NOMO-1 treated with DMSO at 0.1 percent for 48 hours (cell line): ENCODE data around the gene HEXIM2.
A peak's percentile ranks its signal among the peaks of the same experiment; 100 is the strongest.

Experiments
- DNase-seq: peaks from one replicate; lab custom pipeline; 2025; ENCODE audit not compliant: unreplicated experiment; lab: John Stamatoyannopoulos, UW

HEXIM2 gene

DNA sequence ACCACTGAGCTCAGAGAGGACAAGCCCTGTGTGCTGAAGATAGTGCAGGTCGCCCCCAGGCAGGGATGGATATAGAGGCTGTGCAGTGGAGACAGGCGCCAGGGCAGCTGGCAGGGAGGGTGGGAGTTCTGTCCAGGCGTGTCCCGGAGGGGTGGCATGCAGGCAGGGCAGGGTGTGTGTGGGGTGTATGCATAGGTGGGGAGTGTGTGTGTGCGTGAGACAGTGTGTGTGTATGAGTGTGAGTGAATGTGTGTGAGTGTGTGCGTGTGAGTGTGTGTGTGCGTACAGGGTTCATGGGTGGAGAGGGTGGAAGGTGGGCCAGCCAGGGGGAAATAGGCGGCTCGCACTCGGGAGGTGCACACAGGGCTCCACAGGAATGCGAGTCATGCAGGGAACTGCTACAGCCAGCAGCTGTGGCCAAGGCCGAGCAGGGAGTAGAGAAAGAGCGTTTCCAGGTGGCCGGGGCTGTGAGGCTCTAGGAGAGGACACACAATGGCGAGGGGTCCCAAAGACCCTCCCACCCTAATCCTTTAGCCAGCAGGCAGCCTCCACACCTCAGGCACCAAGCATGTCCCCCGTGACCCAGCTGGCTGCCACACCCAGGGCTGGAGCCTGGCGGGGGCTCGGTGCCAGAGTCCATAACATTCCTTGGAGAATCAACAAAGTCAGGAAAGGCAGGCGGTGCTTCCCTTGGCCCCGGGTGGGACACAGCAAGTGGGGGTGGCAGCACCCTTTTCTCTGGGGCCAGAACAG, 34.0 kb upstream of the HEXIM2 start:
- DNase-seq = no peak

DNA sequence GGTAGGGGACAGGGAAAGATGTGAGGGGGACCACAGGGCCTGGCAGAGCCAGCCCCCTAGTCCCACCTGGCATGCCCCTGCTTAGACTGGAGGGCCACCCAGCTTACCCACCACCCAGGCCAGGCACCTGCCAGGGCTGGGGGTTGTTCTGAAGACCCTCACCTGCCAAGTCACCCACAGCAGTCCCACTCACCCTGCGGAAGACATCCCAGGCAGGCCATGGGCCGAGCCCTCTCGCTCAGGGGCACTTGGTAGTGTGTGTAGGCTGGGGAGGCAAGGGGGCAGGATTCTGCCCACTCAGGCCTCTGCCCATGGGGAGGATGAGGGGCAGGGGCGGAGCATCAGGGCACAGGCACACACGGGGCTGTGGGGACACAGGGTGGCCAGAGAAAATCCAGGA, 33.3 kb upstream of the HEXIM2 start:
- DNase-seq = no peak

DNA sequence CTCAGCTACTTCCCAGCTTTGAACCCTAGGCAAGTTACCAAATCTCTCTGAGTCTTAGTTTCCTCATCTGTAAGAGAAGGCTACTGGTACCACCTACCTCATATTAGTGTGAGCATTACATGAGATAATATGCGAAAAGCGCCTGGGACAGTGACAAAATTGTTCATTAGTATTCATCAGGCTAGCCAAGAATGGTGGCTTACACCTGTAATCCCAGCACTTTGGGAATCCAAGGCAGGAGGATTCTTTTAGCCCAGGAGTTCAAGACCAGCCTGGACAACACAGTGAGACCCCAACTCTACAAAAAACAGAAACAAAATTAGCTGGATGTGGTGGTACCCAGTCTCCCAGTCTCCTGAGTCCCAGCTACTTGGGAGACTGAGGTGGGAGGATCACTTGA, 32.7 kb upstream of the HEXIM2 start:
- DNase-seq = no peak

DNA sequence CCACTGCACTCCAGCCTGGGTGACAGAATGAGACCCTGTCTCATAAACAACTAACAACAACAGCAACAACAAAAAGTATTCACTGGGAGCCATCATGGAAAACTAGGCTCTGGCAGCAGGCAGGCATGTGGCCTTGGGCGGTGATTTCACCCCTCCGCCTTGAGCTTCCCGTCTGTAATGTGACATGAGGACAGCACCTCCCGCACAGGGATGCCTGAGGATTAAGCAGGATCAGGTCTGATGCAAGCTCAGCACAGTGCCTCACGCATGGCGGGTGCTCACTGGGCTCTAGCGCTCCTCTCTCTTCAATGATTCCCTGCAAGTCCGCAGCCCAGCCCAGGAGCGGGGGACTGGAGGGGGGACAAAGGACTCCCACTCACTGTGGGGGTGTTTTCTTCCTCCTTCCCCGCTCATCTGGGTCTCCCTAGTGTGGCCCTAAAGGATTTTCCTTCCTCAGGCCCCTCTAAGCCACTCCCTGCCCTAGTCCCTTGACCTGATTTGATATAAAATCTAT, 32.2 kb upstream of the HEXIM2 start:
- DNase-seq = no peak

DNA sequence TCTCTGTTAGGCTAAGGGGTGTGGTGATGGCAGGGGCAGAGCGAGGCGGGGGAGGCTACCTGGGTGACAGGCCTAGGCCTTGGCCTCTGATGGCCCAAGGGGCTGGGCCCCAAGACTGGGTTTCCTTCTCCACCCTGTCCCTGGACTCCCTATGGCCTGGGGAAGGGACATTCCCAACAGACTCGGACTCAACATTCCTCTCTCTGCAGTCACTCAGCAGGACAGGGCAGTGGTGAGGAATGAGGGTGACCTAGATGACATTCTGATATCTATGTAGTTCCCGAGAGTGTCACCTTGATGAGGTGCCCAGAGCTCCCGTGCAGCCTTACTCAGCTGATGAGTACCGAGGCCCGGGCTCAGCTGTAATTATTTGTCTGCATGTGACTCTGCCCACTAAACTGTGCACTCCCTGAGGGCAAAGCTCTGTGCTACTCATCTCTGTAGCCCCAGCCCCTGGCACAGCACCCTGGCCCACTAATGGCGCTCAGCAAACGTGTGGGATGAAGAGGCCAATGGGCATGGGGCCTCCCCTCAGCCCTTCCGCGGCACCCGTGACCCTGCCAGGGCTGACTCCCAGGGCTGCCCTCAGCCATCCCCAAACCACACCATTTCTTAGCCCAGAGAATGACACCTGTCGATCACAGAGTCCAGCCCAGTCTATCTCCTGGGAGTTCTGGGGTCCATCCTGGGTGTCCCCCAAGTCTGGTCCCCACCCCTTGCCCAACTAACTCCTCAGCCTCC, 31.6 kb upstream of the HEXIM2 start:
- DNase-seq = no peak

DNA sequence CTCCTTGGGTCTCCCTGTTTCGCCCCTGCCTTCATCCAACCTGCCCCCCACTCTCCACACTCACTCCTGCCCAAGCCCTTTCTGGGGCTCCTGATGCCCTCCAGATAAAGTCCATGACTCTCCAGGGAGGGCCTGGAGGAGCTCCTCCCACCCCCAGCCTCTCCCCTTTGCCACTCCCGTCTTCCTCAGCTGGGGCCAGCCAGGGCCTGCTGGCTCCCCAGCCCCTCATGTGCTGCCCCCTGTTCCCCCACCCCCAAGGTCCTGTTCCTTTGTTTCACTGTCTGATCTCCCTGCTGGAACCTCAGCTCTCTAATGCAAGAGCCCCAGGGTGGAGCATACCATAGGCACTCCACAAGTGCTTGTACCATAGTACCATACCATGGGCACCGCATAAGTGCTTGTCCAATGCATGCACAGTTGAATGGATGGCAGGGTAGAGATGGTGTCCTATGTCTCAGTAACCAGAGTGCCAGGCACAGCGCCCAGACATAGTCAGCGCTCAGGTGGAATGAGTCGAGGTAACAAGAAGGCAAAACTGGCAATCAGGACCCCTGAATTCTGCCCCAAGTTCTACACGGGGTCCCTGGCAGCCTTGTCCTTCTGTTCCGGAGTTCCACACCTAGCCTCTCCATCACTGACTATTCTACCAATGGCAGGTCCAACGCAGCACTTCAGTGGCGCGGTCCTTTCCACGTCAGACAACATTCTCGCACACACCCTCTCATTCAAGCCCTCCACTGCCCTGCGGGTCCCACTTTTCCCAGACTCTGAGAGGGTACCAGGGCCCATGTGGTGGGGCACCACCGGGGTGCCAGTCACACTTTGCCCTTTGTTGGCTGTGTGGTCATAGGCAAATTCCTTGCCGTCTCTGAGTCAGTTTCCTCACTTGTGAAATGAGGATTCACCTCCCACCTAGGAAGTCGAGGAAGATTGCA, 30.7 kb upstream of the HEXIM2 start:
- no peak for DNase-seq

DNA sequence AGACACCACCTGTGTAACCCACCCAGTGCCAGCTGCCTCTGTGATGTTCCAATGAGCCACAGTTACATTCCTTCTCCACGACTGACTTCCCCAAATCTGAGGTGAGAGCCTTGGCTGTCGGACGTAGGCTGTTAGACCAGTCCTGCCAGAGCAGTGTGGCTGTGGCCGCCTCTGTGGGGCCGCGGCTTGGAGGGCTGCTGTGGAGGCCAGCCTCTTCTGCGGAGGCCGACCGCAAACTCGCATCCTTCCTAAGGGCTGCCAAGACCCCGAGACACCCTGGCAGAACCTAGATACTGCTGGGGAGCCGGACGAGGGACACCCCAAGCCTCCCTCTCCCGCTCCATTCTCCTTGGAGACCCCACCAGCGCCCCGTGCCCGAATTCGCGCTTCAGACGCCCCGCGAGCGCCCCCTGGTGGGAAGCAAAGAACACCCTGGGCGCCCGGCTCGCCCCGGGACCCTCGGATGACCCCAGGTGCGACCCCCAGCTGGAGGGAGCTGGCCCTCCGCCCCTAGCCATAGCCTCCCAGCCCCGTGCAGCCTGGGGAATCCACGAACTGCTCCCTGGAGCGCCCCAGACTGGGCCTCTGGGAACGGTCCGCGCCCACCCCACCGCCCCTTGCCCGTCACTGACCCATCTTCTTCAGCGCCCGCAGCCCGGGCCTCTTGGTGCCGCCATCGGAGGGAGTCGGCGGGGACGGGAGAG, 29.9 kb upstream of the HEXIM2 start:
- no peak for DNase-seq

DNA sequence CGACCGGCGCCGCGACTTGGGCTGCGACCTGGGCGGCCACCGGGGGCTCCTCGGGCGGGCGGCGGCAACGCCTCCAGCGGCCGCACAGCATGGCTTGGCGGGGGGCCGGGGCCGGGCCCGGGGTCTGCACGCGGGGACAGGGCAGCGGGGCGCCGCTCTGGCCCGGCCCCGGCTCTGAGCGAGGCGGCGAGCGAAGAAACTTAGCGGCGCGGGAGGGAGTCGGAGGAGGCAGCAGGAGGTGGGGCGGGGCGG, 29.4 kb upstream of the HEXIM2 start, which contains the start of gene PLCD3:
Gene PLCD3, minus strand, starts transcription at position 196 of the 252 bp plus-strand sequence. Its CDS starts 105 bp downstream, at position 91.
- DNase-seq = peak; percentile 45

DNA sequence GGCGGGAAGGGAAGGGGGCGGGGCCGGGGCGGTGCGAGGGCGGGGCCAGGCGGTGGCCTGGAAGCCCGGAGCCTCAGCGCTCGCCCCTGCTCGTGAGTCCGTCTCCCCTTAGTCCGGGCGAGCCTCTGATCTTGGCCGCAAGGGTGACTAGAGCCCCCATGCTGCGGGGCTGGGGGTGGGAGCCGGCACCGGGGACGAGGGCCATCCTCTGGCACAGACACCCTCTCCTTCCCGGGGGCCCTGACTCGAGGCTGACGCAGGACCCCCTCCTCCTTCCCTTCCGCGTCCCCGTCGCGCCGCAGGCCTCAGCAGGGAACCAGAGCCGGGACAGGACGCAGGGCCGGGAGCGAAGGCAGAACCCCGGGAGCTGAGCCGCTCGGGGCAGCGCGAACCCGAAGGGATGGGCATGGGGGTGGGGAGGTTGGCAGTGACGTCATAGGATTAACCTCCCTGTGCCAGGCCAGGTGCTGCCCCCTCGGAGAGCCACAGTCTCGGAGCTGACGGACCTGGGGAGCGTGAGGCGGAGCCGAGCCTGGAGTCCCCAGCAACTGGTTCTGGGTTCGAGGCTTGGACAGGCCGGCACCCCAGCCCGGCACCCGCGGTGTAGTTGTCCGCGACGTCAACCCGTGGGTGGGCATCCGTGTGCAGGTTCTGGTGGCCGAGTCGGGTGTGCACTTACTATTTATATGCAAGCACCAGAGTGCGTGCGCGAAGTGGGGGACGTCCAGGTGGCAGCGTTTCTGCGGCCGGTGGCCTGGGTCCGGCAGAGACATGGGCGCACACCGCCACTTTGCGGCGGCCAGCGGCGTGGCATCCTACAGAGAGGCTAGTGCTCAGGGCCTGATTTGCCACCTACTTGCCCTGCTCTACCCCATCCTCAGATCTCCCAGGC, 28.9 kb upstream of the HEXIM2 start:
- DNase-seq = peak; percentile 80

DNA sequence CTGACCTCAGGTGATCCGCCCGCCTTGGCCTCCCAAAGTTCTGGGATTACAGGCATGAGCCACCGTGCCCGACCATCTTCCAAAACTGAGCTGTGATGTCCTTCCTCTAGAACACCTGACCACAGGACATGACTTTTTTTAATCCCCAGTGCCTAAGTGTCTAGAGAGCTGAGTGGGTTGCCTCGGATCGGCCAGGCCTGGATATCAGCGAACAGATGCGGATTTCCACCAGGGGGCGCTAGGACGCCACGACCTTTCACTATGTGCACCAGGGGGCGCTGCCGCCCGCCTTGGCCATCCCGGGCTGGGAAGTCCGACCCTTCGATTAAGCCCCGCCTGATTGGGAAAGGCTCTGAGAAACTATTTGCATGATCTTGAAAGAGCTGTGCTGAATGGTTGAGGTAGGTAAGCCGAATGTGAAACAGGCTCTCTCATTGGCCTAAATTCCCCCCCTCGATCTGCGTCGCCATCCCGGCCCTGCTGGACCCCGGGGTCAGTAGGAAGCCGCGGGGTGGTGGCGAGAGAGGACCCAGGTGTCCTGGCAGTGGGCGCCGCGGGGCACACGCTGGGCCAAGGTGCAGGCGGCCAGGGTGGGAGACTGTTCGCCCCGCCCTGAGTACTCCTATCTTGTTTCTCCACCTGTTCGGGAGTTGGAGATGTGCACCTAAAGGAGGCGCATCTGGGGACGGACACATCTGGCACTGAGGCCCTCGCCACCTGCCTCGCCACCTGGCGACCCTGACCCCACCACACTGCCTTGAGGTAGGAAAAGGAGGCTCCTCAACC, 26.3 kb upstream of the HEXIM2 start, which contains the start of gene ACBD4:
Gene ACBD4, plus strand, starts transcription at position 496 of the 786 bp plus-strand sequence. CDS start 458 bp downstream, outside the sequence.
- DNase-seq = peak; percentile 97

DNA sequence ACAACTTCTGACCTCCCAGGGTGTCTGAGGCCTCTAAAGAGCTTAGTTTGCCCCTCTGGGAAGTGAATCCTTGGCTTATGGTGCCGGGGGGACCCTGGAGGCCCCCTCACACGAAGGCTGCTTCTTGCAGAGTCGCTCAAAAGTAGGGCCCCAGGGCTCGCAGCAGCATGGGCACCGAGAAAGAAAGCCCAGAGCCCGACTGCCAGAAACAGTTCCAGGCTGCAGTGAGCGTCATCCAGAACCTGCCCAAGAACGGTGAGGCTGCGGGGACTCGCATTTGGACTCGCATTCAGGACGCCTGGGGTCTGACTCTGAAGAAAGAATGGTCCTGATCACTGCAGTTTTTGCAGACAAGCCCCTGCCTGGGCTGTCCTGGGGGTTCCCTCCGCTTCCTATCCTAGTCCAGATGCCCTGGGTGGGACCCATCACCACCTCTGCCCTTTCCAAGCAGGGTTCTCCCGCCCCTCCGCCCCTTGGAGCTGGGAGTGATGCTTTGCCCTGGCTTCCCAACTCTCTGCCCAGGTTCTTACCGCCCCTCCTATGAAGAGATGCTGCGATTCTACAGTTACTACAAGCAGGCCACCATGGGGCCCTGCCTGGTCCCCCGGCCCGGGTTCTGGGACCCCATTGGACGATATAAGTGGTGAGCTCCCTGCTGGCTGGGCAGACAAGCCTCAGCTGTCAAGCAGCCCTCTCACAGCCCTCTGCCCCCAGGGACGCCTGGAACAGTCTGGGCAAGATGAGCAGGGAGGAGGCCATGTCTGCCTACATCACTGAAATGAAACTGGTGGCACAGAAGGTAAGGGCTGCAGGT, 25.5 kb upstream of the HEXIM2 start:
- DNase-seq = no peak

DNA sequence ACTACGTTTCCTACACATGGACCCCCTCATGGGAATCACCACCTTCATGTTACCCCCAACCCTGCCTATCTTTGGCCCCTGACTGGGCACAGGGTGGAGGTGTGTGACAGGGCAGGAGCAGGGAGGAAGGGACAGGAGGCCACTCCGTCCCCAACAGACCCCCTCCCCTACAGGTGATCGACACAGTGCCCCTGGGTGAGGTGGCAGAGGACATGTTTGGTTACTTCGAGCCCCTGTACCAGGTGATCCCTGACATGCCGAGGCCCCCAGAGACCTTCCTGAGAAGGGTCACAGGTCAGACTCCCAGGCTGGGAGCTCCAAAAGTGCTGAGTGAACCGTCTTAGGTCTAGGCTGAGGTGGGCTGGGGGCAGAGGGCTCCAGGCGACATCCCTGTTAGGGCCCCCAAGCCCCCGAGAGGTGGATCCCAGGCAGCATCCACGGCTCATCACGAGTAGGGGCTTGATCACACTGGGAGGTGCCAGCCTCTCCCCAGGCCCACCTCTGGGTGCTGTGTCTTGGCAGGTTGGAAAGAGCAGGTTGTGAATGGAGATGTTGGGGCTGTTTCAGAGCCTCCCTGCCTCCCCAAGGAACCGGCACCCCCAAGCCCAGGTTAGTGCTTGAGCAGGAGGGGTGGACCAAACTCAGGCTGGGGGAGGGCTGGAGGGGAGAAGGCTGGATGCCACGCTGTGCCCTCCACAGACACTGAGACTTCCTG, 24.7 kb upstream of the HEXIM2 start:
- DNase-seq = no peak

DNA sequence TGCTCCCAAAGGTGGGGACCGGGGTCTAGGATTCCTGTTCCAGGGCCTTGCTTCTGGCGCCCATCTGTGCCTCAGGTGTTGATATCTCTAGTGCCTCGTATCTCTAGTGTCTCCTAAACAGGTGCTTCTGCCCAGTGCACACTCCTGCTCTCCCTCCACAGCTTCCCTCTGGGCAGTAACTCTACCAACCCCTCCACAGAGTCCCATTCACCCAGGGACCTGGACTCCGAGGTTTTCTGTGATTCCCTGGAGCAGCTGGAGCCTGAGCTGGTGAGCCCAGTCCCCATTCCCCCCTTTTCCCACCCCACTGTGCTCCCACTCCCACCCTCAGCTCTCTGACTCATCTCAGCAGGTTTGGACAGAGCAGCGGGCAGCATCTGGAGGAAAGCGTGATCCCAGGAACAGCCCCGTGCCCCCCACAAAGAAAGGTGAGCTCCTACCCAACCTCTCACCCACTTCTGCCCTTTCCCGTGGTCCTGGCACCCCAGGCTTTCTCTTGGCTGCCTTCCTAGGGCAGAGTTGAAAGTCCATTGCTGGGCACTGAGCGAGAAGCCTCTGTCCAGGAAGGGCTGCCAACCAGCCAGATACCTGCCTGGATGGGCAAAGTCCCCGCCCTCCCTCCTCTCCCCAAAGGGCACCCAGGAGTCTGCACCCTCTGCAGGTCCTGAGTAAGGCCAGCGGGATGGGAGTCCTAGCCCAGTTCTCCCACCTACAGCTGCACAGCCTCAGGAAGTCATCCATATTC, 23.9 kb upstream of the HEXIM2 start:
- no peak for DNase-seq

DNA sequence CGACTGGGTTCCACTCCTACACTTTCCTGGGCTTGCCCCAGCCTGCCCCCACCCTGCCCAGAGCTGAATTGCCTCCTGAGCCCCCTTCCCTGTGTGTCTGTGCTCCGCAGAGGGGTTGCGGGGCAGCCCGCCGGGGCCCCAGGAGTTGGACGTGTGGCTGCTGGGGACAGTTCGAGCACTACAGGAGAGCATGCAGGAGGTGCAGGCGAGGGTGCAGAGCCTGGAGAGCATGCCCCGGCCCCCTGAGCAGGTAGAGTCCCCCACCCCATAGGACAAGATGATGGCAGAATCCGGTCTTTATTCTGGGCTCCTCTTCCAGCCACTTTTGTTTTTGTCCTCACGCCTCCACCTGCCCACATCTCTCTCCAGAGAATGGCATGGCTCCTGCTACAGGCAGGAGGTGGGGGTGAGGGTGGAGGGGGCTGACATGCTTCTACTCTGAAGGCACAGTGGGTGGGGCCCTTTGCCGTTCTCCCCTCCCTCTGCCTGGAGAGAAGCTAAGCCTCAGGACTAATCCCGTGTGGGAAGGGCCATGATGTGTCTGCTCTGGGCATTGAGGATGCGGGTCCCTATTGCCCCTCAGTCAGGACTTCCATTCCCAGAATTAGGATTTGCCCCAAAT, 22.7 kb upstream of the HEXIM2 start:
- no peak for DNase-seq

DNA sequence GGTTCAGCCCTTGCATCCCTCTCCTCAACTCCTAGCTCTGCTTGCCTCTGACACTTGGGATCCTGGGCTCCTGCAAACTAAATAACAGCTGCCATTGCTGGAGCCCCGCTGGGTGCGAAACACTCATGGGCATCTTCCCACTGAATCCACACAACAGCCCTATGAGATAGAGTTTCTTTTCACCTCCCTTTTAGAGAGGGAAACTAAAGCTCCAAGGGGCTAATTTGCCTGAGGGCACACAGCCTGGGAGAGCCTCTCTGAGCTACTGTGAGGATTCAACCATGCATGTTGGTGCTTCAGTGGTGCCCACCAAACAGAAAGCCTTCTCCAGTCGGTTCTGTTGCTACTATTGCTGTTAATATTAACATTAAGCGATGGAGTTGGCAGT, 22.1 kb upstream of the HEXIM2 start:
- no peak for DNase-seq

DNA sequence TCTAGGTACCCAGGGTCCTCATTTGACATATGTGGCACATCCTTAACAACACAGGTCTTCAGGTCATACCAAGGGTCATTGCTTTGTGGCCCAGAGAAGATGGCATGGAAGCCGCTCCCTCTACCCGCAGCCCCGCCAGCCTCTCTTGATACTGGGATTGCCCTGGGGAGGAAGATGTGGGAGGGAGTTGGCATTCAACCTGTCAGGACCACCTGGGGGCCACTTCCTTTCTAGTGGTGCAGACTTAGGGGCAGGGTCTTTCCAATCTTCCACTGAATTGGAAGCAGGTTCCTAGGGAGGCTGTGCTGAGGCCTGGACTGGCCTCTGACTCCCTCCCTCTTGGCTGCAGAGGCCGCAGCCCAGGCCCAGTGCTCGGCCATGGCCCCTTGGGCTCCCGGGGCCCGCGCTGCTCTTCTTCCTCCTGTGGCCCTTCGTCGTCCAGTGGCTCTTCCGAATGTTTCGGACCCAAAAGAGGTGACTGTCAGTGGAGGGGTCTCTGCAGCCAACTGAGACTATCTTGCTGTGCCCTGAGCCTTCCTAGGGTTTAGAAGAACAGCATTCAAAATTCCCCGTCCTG, 18.5 kb upstream of the HEXIM2 start:
- DNase-seq = no peak
